ENCODE data around the gene ALDH6A1.

DNA sequence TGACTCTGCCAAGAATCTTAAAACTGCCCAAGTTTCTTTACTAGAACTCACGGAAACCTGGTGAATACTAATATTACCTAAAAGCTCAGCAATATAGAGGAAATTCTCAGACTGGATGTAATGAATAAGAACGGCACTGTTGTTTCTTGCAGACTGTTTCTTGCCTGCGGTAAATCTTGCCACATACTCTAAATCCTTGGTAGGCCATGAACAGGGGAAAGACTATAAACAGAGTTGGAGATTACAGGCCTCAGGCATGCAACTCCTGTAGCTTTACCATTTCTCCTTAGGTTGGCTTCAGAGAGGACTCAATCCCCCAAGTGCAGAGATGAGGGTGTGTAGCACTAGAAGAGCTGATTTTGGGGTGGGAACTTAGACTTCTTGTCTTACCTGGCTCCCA, 1.1 kb downstream of the ALDH6A1 start:
- TF ChIP-seq CTCF (IDR thresholded peaks at IDR 0.05; ENCODE audit: poor library complexity) (no peak), EZH2 (IDR thresholded peaks at IDR 0.05; ENCODE audit: borderline replicate concordance) (no peak)

Data from hepatocyte (in vitro differentiated cells).